Superior temporal gyrus (tissue), 1 donor: ENCODE results near the gene GLS2.
A peak's percentile ranks its signal among the peaks of the same experiment; 100 is the strongest.
"Not testable (repeated sequence)": the region's sequence is repeated elsewhere in the genome, so short reads cannot be mapped to it uniquely, and the experiment has no call there.

Source experiments
- DNase-seq: peaks from one replicate; pipeline ENCODE4 v3.0.0-alpha.2; 2016; ENCODE audit errors: extremely low spot score

The GLS2 gene

GRCh38 chr12:56488041-56488955, at the start of gene GLS2:
Gene GLS2 (minus strand): TSS chr12:56488161. CDS start chr12:56488118, 43 bp downstream.
- peak; percentile 84 for DNase-seq

GRCh38 chr12:56537546-56537945, 49.6 kb upstream of the GLS2 start:
- no peak for DNase-seq

GRCh38 chr12:56530390-56531055, 42.6 kb upstream of the GLS2 start:
- no peak for DNase-seq

GRCh38 chr12:56529656-56530055, 41.7 kb upstream of the GLS2 start:
- no peak for DNase-seq

- DNase-seq, result no peak
Measured at GRCh38 chr12:56528846-56529245, 40.9 kb upstream of the GLS2 start.

- DNase-seq, result no peak
Measured at GRCh38 chr12:56522411-56523193, 34.6 kb upstream of the GLS2 start.

GRCh38 chr12:56521590-56522371, 33.8 kb upstream of the GLS2 start, which contains the start of gene RBMS2:
Gene RBMS2 (plus strand): TSS chr12:56521820. CDS start chr12:56522024, 204 bp downstream.
- DNase-seq, result peak; percentile 84

- no peak for DNase-seq
Measured at GRCh38 chr12:56521209-56521589, 33.2 kb upstream of the GLS2 start.

GRCh38 chr12:56520506-56520905, 32.5 kb upstream of the GLS2 start:
- DNase-seq, result no peak

GRCh38 chr12:56520048-56520447, 32.1 kb upstream of the GLS2 start:
- no peak for DNase-seq

GRCh38 chr12:56518570-56518969, 30.6 kb upstream of the GLS2 start:
- no peak for DNase-seq

GRCh38 chr12:56517854-56518253, 29.9 kb upstream of the GLS2 start:
- DNase-seq, result no peak

GRCh38 chr12:56514014-56514318, 26.0 kb upstream of the GLS2 start:
- not testable (repeated sequence) for DNase-seq

GRCh38 chr12:56510786-56511185, 22.8 kb upstream of the GLS2 start:
- no peak for DNase-seq

- not testable (repeated sequence) for DNase-seq
Measured at GRCh38 chr12:56499879-56500278, 11.9 kb upstream of the GLS2 start.

GRCh38 chr12:56499452-56499851, 11.5 kb upstream of the GLS2 start:
- DNase-seq, result not testable (repeated sequence)

GRCh38 chr12:56498126-56498902, 10.4 kb upstream of the GLS2 start:
- DNase-seq, result not testable (repeated sequence)

GRCh38 chr12:56496704-56497103, 8.7 kb upstream of the GLS2 start:
- peak; percentile 36 for DNase-seq

GRCh38 chr12:56494481-56494880, 6.5 kb upstream of the GLS2 start:
- DNase-seq, result not testable (repeated sequence)

- DNase-seq, result not testable (repeated sequence)
Measured at GRCh38 chr12:56494106-56494415, 6.1 kb upstream of the GLS2 start.
